ENCODE measurements around the gene LGI4.
A peak's percentile ranks its signal among the peaks of the same experiment; 100 is the strongest.

GRCh38 chr19:35135389-35135909 lies 590 bp upstream of the LGI4 start:
- TF ChIP-seq POLR2A (IDR thresholded peaks at IDR 0.05): no peak
- TF ChIP-seq CTCF (IDR thresholded peaks at IDR 0.05 in 4 of 5, conservative IDR thresholded peaks at IDR 0.05 in 1 of 5): peak; percentile 94 to 98 (median 97)

Data from gastrocnemius medialis (tissue), 4 donors.